CD4-positive, alpha-beta T cell treated with Interleukin-12 subunit alpha and Interleukin-12 subunit beta, for 1 hour (primary cell): Measurements from ENCODE around the gene ELFN2.

Experiments
- DNase-seq: peaks from one replicate; pipeline ENCODE4 v3.0.0-alpha.2; 2020

The ELFN2 gene

GRCh38 chr22:37352481-37352880 is 74.8 kb downstream of the ELFN2 start:
- no peak for DNase-seq

DNA sequence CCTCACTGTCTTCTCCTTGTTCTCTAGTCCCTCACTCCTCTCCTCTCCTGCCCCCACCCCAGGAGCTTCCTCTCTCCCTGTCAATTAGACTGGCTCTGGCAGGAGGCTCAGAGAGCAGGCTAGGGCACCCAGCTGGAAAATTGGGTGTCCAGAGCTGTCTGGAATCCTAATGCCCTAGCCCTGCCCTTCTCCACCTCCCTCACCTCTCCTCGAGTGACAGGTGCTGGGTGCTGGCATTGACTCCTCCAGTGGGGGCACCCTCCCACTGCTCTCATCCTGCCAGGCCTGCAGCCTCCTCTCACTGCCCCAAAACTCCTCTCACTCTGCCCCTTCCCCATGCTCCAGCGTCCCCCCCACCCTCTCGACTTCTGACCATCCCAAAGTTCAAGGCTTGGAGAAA is 76.0 kb downstream of the ELFN2 start:
- DNase-seq, result no peak

DNA sequence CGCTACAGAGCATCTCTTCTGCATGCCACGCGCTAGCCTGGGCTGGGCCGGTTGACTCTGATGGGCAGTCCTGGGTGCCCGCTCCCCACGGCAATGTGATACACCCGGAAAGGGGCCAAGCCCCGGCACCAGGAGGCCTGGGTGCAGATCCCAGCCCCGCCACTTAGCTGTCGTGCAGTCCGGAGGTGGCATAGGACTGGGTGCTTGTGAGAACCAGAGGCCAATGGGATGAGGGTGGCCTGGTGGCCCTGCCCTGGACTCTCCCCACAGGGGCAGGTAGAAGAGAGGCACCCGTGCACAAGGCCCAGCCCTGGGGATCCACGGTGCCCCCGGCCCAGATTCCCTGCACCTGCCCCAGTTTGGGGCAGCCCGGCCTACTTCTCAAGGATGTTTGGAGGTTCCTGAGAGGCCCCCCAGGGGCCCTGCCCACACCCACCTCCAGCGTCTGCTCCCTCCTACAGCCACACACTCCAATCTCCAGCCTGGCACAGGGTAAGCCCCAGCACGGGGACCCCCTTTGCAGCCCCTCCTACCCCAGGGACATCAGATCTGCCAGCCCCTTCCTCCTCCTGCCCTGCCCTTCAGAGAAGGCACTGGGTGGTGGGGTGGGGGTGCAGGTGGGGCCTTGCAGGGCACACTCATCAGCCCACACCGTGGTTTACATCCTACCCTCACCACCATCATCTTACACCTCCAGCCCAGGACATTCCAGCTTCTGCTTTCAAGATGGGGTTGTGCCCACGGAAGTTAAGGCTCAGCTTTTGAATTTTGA is 78.0 kb downstream of the ELFN2 start:
- DNase-seq, result no peak

DNA sequence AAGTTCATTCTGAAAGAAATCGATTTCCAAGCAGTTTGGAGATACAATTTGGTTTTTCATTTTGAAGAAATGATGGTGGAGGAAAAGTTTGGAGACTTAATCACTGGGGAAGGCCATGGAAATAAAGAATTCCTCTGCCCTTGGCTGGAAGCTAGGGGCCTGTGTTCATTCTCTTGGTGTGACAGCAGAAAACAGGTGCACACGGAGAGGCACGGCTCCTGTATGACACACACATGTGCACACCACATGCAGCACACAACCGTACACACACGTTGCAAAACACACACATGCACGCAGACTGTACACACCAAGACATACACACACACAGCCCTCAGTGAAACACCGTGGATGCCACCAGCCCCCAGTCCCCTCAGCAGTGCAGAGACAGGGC is 80.8 kb downstream of the ELFN2 start:
- DNase-seq, result no peak

DNA sequence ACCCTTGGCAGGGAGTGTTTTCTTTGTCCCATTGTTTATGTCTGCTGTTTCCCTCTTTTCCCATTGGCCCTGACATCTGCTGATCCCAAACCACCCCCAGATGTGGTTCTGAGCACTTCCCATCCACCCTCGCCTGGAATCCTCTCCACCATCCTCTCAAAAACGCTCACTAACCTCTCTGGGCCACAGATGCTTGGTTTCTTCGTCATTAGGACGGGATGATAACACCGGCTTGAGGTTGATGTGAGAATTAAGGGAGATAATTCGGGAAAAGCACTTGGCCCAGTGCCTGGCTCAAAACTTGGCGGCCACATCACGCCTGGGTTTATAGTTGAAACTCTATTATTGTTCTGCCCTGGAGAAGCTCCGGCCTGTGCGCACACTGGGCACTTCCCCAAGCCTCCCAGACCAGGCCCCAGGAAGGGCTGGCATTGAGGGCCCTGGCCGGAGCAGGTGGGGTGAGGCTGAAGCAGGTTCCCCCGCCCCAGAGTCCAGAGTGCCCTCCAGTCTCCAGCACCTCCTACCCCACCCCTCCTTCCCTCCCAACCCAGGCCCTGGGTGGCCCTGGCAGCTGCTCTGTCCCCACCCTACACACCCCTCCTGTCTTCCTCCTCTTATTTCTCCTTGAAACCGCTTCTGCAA is 81.3 kb downstream of the ELFN2 start:
- DNase-seq, result no peak

GRCh38 chr22:37344735-37345449 is 82.4 kb downstream of the ELFN2 start:
- no peak for DNase-seq

GRCh38 chr22:37343863-37344734 is 83.2 kb downstream of the ELFN2 start:
- no peak for DNase-seq

DNA sequence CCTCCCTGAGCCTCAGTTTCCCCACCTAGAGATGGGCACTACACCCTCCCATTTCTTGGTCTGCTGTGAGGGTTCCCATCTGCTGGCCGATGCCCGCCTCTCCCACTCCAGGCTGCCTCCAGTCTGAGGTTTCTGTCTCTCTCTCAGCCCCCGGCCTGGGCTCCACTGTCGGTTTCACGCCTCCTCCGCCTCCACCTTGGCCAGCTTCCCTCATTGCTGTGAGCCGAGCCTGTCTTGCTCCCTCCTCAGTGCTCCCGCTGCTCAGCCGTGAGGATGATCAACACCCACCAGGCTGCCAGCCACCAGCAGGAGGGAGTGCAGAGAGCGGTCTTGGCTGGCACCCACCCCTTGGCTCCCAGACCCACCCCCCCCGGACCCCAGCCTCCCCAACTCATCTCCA is 83.9 kb downstream of the ELFN2 start:
- DNase-seq, result no peak

DNA sequence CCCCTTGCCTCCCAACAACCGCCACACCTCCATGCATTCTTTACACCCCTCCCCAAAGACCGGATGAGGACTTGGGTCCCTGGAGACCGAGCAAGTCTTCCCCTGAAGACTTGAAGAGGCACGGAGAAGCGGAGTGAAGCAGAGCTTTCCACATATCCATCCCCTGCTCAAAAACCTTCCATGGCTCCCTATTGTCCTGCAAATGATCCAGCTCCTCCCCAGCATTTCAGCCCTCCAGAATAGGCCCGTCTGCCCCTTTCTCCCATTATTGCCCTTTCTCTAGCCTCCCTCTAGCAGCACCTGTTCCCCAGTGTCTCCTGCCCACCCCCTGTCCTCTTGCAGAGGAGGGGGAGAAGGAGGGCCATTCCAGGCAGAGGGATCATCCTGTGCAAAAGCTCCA is 85.2 kb downstream of the ELFN2 start:
- DNase-seq, result no peak

DNA sequence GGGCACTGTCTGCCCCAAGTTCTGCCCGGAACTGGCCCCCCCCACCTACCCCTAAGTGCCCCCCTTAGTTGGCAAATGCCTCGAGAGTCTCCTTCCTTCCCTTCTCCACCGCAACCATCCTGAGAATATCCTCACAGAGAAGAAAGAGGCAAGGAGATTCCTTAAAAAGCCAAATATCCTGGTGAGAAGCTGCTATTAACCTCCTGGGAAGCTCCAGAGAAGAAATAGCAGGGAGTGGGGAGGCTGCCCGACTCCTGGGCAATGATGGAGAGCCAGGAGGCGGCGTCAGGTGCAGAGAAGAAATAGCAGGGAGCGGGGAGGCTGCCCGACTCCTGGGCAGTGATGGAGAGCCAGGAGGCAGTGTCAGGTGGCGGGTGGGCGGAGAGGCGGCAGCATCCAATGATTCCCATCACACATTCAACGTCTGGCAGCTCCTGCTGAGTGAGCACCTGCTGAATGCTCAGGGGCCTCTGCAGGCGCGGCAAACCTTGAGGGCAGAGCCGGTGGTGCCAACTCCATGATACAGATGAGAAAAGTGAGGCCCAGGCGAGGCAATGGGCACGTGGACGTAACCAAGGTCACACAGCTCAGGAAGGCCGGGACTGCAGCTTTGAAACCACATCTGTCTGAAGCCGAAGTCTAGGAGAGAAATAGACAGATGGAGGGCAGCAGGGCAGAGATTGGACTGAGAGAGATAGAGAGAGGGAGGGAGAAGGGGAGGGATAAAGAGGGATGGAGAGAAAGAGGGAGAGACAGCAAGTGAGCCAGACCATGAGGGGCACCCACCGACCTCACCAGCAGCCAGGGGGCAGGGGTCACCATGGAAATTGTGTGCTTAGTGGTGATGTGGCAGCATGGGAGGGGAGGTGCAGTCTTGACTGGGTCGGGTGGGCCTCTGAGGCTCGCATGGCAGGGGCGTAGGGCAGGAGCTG is 86.7 kb downstream of the ELFN2 start:
- DNase-seq, result no peak

DNA sequence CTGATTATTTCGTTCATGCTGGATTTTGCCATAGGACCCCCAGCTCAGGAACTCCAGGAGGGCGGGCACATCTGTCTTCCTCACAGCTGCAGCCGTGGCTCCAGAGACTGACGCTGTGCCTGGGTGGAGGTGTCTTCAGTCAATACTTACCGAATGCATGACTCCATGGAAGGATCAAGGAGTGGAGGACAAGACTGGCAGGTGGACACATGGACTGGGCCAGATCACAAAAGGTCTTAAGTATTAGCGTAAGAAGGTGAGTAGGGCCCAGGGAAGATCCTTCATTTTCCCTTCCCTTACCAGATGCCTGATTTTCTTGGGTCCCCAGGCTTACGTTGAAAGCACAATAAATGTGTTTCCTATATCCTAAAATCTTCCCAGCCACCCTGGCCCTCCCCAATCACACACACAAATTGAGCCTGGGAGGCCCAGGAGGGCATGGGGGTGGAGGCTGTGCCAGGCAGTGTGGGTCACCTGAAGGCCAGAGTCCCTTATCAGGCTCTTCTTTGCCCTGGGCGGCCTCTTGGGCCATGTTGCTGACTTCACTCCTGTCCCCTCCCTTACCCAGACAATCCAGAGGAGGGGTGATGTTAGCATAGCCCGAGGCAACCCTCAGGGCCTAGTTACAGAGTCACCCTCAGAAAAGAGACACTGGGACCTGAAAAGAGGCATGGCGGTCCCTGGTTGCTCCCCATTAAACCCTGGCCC is 88.6 kb downstream of the ELFN2 start:
- DNase-seq, result no peak

DNA sequence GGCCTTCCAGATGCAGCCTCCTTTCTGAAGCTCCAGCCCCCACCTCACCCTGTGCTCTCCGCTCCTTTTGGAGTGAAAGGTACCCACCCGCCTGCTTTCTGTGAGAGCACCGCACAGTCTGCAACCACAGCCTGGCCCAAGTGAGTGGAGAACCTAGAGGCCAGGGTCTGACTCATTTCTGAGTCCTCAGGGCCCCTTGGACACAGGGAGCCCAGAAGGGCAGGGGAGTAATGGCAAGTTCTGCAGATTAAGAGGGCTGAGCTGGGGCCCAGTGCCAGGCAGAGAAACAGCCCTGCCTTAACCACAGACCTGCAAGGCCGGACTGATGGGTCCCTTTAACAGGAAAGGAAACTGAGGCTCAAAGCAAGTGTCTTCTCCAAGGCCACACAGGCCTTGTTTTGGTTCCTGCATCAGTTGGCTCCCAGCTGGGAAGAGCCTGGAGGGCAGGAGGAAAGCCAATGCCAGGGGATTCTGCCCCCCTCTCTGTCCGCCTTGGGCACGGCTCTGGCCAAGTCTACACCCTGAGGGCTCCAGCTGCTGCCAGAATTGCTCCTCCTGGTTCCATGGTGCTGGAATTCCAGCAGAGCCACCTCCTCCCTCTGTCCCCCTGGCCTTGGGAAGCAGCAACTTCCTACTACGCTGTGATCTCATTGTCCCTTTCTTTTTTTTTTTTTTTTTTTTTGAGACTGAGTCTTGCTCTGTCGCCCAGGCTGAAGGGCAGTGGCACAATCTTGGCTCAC is 89.9 kb downstream of the ELFN2 start:
- no peak for DNase-seq

- DNase-seq, result no peak
Measured at GRCh38 chr22:37336579-37336978, 90.7 kb downstream of the ELFN2 start.

DNA sequence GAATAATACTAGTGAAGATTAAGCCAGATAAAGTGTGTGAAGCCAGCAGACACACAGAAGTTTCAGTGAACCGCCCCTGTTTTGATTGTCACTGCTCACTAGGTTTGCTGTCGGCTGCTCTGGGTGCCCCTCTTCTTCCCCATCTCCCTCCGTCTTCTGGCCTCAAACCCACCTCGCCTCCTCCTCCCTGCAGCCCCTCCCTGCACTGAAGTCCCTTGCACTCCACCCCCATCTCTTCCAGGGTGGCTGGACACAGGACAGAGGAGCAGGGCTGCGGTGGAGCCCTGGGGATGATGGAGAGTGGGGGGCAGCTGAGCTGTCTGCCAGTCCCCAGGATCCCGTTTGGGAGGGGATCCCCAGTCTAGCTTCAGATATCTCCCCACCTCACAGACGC is 91.5 kb downstream of the ELFN2 start:
- DNase-seq, result no peak

- DNase-seq, result no peak
Measured at GRCh38 chr22:37334859-37335805, 92.1 kb downstream of the ELFN2 start.

GRCh38 chr22:37334461-37334858 is 92.8 kb downstream of the ELFN2 start:
- no peak for DNase-seq

GRCh38 chr22:37333724-37334460 is 93.4 kb downstream of the ELFN2 start:
- DNase-seq, result no peak

DNA sequence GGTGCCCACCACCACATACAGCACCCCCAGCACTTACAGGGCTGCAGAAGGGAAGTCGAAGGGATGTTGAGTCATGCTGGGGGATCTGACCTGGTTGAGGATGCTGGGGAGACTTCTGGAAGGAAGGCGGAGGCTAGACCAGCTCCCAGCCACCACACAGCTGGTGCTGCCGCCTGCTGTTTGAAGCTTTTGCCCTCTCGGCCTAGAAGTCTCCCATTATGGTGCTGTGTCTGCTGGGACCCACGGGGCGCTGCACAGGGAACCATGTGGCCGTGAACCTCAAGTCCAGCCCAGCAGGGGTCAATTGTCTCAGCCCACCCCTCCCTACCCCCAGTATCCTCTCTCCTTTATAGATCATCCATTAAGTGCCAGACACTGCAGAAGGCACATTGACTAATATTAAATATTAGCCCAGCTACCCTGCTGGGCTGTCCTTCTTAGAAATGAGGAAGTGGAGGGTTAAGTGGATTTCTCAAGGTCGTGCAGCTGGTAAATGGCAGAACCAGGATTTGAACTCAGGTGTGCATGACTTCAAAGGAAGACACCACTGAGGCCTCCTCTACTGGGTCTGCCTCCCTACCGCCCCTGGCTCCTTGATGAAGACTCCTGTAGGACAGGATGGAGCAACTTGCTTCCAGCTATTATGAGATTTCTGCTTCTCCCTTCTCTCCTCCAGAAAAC is 95.3 kb downstream of the ELFN2 start:
- no peak for DNase-seq
